Measurements from ENCODE around the gene MUTYH.

DNA sequence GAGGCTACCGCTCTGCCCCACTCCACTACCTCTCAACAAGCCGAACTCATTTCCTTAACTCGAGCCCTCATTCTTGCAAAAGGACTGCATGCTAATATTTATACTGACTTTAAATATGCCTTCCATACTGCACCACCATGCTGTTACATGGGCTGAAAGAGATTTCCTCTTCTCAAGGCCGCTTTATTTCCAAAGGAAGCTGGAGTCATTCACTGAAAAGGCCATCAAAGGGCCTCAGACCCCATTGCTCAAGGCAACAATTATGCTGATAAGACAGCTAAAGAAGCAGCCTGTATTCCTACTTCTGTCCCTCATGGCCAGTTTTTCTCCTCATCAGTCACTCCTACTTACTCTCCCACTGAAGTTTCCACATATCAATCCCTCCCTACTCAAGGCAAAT, 20.5 kb downstream of the MUTYH start:
- TF ChIP-seq CTCF (conservative IDR thresholded peaks at IDR 0.05; ENCODE audit: low read depth, low read length) (no peak), EZH2 (IDR thresholded peaks at IDR 0.05; ENCODE audit: borderline replicate concordance, low read depth, low read length, poor library complexity, severe bottlenecking) (no peak)

All from A673 (cell line).